Activated CD8-positive, alpha-beta memory T cell treated with anti-CD3 and anti-CD28 coated beads for 48 hours (primary cell): ENCODE results near the gene PITX2.
"Not testable (repeated sequence)": the region's sequence is repeated elsewhere in the genome, so short reads cannot be mapped to it uniquely, and the experiment has no call there.

Experiments used
- DNase-seq, 3 experiments: peaks; one replicate each; pipeline ENCODE4 v3.0.0-alpha.2; 2020; ENCODE audit warnings: low read depth in 2 of 3, low spot score in 2 of 3

The PITX2 gene

DNA sequence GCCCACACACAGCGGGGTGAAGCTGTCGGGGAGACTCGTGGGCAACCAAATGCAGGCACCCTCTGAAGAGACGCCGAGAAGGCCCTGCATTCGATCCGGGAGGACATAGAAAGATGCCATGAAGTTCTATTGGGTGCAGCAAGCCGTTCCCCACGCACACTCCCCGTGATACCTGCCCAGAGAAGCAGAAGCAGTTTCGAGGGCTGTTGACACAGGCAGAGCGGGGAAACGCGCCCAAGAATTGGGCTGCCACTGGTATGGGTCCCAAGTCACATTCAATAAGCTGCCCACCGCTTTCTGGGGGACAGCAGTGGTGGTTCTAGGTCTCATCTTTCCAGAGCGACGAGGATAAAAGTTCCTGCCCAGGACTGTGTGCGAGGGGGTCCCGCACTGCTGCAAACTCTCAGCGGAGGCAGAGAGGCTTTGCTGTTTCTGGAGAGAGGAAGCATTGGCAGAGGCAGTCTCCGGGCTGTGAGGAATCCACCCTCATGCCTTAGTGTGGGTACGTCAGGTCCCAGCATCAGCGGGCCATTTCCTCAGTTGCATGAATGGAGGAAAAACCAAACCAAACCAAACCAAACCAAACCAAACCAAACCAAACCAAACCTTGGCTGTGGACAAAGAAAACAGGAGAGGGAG, 10.1 kb downstream of the PITX2 start:
- DNase-seq, result no peak

DNA sequence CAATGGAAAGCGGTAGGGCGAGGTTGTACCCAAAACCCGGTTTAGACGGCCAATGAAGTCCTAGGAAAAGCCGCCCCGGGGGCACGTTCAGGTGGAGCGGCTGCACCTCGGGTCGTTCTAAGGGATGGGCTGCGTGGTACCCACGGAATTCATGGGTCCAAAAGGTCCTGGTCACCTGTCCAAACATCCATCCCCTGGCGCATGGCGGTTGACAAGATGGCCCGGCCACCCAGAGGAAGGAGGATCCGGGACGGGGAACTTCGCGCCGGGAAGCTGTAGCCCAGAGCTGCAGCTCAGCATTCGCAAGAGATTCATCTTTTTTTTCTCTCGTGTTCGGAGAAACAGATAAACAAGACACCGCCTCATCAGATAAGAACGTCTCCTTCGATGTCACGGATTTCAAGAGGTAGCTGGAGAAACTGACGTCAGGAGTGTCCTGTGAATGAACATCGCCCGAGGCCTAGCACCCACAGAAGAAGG, 10.9 kb downstream of the PITX2 start:
- DNase-seq, result no peak

DNA sequence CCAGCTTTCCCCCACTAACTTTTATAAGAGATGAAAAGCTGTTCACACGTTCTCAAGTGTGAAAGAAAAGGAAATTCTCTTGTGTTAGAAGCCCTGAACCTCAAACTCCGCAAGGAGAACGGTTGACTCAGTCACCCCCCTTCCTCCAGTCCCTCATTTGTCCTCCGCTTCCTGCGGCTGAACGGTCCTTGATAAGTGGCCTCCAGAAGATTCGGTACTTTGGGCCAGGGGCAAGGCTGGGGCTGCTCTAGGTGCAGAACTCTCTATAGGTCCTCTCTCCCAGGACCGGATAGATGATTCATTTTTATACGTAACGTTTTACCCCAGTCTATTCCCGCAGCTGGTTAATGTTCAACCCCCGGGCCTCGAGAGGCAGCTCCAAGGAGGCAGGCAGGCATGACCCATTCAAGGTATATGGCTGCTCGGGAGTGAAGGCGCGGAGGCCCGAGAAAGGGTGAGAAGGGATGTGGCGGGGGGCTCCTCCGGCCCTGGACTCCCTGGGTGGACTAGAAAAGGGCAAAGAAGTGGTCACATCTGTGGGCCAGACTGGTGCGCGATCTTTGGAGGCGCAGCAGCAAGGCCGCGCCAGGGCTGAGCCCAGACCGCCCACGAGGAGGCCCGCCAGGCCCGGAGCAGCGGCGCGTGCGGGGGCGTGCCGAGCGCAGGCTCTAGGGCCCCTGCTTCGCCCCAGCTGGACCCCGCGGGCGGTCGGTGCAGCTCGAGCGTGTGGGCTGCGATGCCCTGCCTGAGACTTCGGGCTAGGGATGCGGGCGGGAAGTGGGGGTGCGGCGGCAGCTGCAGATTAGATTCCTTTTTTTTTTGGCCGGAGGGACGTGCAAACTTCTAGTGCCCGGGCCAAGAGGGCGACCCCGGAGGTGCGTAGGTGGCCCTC, 11.7 kb downstream of the PITX2 start:
- DNase-seq, result no peak

DNA sequence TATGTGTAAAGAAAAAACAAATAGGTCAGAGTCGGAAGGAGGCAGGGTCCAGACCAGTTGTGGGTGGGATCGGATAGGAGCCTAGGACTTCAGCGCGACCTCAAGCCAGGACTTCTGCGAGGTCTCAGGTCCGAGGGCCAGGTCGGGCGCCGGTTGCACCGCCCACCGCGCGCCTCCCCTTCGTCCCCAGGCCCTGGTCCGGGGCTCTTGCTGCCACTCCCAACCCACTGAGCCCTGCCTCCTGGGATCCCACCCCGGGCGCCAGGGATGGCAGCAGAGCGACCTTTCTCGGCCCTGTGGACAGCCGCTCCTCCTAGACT, 12.3 kb downstream of the PITX2 start:
- no peak for DNase-seq

DNA sequence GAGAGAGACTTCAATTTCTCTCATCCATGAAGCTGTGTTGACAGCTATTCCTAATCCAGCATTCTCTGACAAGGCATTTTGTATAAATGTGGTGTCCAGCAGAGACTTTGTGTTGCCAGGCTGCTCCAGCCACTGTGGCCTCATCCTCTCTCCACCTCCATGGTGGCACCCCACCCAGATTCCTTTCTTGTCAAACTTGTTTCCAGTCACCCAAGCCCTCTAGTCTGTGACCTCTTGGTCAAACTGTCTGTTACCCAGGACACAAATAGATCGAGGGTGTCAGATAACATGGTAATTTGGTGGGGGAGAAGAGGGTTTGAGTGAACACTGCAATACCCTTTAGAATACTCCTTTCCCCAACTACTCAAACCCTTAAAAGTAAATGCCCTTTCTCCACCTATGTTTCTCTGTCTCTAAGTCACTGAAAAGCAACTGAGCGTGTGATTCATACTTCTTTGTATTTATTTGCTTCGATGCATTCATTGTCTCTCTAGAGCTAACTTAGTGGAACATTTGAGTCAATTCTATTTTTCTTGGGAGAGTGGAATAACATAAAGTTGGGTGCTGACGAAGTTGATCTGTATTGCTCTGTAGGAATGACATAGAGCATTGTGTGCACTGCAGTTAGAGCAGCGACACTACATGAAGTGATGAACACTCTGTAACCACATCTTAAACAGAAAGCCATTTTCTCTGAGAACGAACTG, 13.7 kb downstream of the PITX2 start:
- no peak for DNase-seq

DNA sequence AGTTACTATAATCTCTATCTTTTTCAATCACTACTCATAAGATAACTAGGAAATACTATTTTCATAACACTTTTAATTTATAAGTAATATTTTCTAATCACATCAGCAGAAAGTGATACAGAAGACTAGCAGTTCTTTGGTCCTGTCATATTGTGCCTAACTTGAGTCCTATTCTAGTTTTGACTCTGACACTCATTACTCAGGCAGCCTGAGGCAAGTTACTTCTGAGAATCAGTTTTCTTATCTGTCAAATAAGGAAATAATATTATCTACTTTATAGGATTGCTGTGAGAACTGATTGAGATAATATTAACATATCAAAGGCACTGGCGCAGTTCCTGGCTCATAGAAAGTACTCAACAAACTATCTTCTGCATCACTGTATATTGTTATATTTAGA, 17.8 kb downstream of the PITX2 start:
- no peak for DNase-seq

DNA sequence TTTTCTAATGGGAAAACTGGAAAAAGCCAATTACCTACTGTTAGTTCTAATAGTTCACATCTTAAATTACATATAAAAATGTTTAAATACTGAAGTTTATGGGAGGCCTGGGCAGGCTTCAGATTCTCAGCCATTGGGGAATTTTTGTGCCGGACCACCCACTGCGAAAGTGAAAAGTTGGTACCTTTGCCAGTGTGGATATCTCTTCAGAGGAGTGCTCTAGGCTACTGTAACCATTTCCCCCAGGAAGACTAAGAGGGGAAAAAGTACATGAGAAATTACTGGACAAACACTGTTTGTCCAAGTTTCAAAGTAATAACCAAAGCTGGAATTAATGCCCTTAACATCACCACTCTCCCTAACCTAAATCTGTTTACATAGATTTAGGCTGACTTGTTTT, 20.8 kb downstream of the PITX2 start:
- no peak for DNase-seq

DNA sequence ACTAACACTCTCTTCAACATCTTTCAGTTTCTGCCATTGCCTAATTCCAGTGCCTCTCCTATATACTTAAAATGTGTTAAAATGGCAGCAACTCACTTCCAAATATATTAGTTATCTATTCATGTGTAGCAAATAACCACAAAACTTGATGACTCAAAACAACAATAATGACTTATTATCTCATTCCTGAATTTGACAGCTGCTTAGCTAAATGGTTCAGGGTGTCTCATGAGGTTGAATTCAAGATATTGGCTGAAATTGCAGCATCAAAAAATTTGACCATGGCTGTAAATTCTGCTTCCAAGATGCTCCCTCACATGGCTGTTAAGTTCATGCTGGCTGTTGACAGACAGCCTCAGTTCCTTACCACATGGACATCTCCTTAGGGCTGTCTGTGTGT, 25.3 kb downstream of the PITX2 start:
- DNase-seq, result no peak

DNA sequence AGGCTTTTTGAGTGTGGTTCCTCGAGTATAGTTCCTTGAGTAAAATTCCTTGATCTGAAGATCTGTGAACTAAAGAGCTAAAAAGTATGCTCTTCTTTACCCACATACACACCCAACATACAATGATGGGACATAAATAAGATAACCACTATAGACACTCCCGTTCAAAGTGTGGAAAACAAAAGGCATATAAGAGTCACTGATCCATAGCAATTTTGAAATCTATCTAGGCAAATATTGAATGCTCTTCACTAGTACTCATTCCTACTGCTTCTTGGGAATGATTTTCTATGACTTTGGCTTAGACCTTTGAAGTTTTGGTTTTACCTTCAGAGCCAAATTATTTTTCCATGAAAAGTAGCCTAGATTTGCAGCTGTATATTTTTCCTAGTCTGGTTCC, 26.4 kb downstream of the PITX2 start:
- no peak for DNase-seq

DNA sequence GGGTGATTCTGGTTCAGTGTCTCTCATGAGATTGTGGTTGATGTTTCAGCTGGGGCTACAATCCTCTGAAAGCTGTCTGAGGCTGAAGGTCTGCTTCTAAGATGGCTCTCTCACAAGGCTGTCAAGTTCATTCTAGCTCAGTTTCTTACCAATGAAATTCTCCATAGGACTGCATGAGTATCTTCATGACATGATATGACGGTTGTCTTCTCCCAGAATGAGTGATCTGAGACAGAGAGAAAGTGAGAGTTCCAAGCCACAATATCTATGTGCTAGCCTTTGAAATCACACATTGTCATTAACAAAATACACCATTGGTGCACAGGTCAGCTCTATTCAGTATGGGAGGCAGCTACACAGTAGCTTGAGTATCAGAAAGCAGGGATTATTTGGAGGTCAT, 27.3 kb downstream of the PITX2 start:
- DNase-seq, result no peak

DNA sequence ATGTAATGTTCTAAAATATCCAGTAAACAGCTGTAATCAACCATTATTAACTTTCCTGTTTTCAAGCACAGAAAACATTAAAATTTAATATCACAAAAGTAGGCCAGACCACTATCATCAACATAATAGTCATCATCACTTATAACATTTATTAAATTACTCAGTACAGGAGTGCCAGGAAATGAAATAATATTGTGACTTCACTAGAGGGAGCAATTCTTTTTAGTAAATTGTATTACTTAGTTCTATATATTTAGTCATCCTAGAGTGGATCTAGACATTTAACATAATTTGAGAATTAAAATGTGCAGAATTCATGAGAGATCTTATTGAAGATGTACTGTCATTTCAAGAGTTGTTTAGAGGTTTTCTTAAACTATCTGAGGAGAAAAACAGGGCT, 33.6 kb downstream of the PITX2 start:
- DNase-seq, result no peak

DNA sequence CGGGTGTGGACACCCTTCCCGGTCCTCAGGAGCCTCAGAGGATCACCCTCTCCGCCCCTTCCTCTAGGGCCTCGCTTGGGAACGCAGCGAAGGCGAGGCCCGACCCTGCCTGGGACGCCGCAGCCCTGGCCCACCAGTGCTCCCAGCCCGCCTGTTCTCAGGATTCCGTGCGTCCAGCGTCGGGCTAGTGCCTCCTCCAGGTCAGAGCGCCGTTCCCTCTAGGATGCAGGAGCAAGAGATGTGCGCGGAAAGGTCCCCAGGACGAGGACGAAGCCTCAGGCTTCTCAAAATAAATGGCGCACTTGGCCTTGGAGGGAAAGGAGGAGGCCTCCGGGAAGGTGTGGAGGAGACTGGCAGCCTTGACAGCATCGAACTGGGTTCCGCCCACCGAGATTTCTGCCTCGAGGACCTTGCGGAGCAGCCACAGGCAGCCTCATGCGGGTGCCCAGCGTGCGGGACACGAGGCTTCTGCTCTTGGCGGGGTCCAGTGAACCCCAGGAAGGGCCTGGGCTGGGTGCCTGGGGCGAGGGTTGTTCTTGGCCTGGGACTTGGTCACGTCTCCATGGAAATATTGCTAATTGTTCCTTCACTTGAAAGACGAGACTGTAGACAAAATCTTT, 35.1 kb downstream of the PITX2 start:
- DNase-seq, result no peak

DNA sequence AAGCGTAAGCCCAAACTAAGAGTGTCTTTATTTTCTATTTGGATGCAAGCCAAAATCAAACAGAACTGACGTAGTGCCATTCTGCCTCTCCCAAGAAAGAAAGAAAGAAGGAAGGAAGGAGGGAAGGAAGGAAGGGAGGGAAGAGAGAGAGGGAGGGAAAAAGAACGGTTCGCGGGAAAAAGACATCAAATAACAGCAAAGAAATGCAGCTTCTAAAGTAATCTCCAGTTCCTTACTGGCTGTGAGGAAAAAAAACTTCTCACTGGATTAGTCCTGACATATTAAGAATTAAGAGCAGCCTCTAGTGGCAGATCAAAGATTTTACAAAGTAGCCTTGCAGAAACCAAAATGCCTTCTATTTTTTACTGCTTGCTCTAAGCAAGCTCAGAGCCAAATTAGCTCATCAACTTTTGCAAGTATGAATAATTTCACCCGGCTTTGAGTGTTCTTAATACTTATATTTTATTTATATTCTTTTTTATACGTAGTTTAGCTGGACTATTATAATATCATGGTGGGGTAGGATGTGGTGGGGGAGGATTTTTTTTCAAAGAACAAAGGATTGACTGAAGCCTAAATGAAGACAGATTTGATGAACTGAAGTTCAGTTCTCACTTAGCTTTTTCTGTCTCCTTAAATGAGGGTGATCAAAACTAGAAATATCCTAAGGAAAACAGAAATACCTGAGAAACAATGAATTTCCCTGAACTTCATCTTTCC, 36.6 kb downstream of the PITX2 start:
- no peak for DNase-seq

DNA sequence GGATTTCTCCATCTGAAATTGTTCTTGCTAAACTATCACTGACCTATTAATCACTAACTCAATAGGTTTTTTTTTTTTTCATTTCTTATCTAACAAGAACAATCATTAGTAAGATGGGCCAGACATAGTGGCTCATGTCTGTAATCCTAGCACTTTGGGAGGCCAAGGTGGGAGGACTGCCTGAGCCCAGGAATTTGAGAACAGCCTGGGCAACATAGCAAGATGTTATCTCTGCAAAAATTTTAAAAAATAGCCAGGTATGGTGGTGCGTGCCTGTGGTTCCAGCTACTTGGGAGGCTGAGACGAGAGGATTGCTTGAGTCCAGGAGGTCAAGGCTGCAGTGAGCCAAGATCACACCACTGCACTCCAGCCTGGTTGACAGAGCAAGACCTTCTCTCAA, 46.2 kb downstream of the PITX2 start:
- not testable (repeated sequence) for DNase-seq
